Osteoblast (primary cell): ENCODE data around the gene FHDC1. TPM values are rescaled to one million over a fixed set of nuclear protein-coding genes. Genes with fewer than 3 reads are reported as not detected.

Experiments
- DNase-seq: peaks from one replicate; pipeline ENCODE4 v3.0.0; 2011; ENCODE audit warnings: low spot score, mixed read lengths; ENCODE audit not compliant: insufficient read length; ENCODE audit errors: missing footprints
- H2AFZ ChIP-seq: 2 replicates; pipeline ENCODE4 v1.6.0; 2011; ENCODE audit warnings: mild to moderate bottlenecking, low read length
- H3K27ac ChIP-seq: 2 replicates; pipeline ENCODE4 v1.5.1; 2011; ENCODE audit warnings: mild to moderate bottlenecking, low read depth, low read length, moderate library complexity
- H3K27me3 ChIP-seq: 2 replicates; pipeline ENCODE4 v1.6.0; 2012; ENCODE audit warnings: mild to moderate bottlenecking, control low read depth, inconsistent platforms, low read length, moderate library complexity; ENCODE audit not compliant: insufficient read depth
- H3K36me3 ChIP-seq: 2 replicates; pipeline ENCODE4 v1.5.1; 2011; ENCODE audit warnings: mild to moderate bottlenecking, low read length, control low read depth, moderate library complexity; ENCODE audit not compliant: insufficient read depth
- H3K4me1 ChIP-seq: 2 replicates; pipeline ENCODE4 v1.5.1; 2011; ENCODE audit warnings: mild to moderate bottlenecking, low read length, control low read depth, moderate library complexity; ENCODE audit not compliant: insufficient read depth
- H3K4me2 ChIP-seq: 2 replicates; pipeline ENCODE4 v1.6.0; 2011; ENCODE audit warnings: mild to moderate bottlenecking, low read length; ENCODE audit not compliant: insufficient read depth
- H3K4me3 ChIP-seq: fragments of 200-600 bp; sonication (generic); 3 replicates; pipeline ENCODE4 v1.5.1; 2012; ENCODE audit warnings: mild to moderate bottlenecking, low read length, inconsistent platforms; ENCODE audit not compliant: insufficient read depth
- H3K79me2 ChIP-seq: 2 replicates; pipeline ENCODE4 v1.6.0; 2012; ENCODE audit warnings: mild to moderate bottlenecking, low read length, control low read depth, inconsistent platforms; ENCODE audit not compliant: insufficient read depth
- H3K9me3 ChIP-seq: 2 replicates; pipeline ENCODE4 v1.5.1; 2011; ENCODE audit warnings: low read depth, low read length, control low read depth
- H4K20me1 ChIP-seq: 2 replicates; pipeline ENCODE4 v1.6.0; 2012; ENCODE audit warnings: mild to moderate bottlenecking, low read length, control low read depth; ENCODE audit not compliant: insufficient read depth
- CTCF ChIP-seq: IDR thresholded peaks from 2 replicates; pipeline ENCODE4 v1.5.1; 2011; ENCODE audit warnings: mild to moderate bottlenecking, low read depth, low read length, moderate library complexity; ENCODE audit errors: extremely low read depth
- total RNA-seq: library from RNA; depleted of rRNA; stranded (reverse); fragments of >200 nt; gene quantifications from 2 replicates; pipeline ENCODE4 v1.2.3, GENCODE V29; 2012

FHDC1 gene
- total RNA-seq, 1 donor, result 0.36 TPM

- H3K4me2 ChIP-seq, result no peak overlapping the region
- H3K27ac ChIP-seq, result no peak overlapping the region
- H3K9me3 ChIP-seq, result no peaks in the 10 kb centered on the region
- no peaks in the 10 kb centered on the region for H3K79me2 ChIP-seq
- H3K4me1 ChIP-seq, result no peaks in the 10 kb centered on the region
- H4K20me1 ChIP-seq, result no peaks in the 10 kb centered on the region
- no peaks in the 10 kb centered on the region for H3K27me3 ChIP-seq
- no peak for TF ChIP-seq CTCF
- no peak for DNase-seq
- no peak overlapping the region for H3K4me3 ChIP-seq
- H2AFZ ChIP-seq, result peak overlapping the region; percentile 63
- no peaks in the 10 kb centered on the region for H3K36me3 ChIP-seq
These were observed 66.0 kb downstream of the FHDC1 start for GRCh38 chr4:153002110-153002509.

- Histone ChIP-seq H3K27ac (no peak overlapping the region), H3K79me2 (no peaks in the 10 kb centered on the region), H3K4me3 (no peak overlapping the region), H3K4me1 (no peaks in the 10 kb centered on the region), H3K4me2 (no peak overlapping the region), H3K9me3 (no peaks in the 10 kb centered on the region), H4K20me1 (no peaks in the 10 kb centered on the region), H2AFZ (no peak overlapping the region), H3K36me3 (no peaks in the 10 kb centered on the region), H3K27me3 (no peaks in the 10 kb centered on the region)
- no peak for TF ChIP-seq CTCF
- DNase-seq, result no peak
These were observed 68.1 kb downstream of the FHDC1 start for GRCh38 chr4:153004081-153004850.

- no peaks in the 10 kb centered on the region for H3K4me1 ChIP-seq
- H4K20me1 ChIP-seq, result no peaks in the 10 kb centered on the region
- no peak overlapping the region for H3K27ac ChIP-seq
- H3K36me3 ChIP-seq, result no peaks in the 10 kb centered on the region
- no peaks in the 10 kb centered on the region for H3K27me3 ChIP-seq
- H3K4me2 ChIP-seq, result no peak overlapping the region
- no peak for DNase-seq
- no peak for TF ChIP-seq CTCF
- no peaks in the 10 kb centered on the region for H3K9me3 ChIP-seq
- no peaks in the 10 kb centered on the region for H3K79me2 ChIP-seq
- H2AFZ ChIP-seq, result no peak overlapping the region
- H3K4me3 ChIP-seq, result no peak overlapping the region
These were observed 69.8 kb downstream of the FHDC1 start for GRCh38 chr4:153005899-153006381.

- no peaks in the 10 kb centered on the region for H3K79me2 ChIP-seq
These were observed 72.6 kb downstream of the FHDC1 start for GRCh38 chr4:153008578-153009199.

More at GRCh38 chr4:153008578-153009199, 72.6 kb downstream of the FHDC1 start:
- Histone ChIP-seq H3K4me2 (no peak overlapping the region), H3K36me3 (no peaks in the 10 kb centered on the region), H3K4me3 (no peak overlapping the region), H2AFZ (no peak overlapping the region), H3K9me3 (no peaks in the 10 kb centered on the region), H3K27me3 (no peaks in the 10 kb centered on the region), H3K4me1 (no peaks in the 10 kb centered on the region), H4K20me1 (no peaks in the 10 kb centered on the region), H3K27ac (no peak overlapping the region)
- no peak for TF ChIP-seq CTCF
- no peak for DNase-seq
